ENCODE data around the gene DNAI1.
"Not testable (repeated sequence)": the region's sequence is repeated elsewhere in the genome, so short reads cannot be mapped to it uniquely, and the experiment has no call there.

The DNAI1 gene

GRCh38 chr9:34451135-34451534, 7.5 kb upstream of the DNAI1 start:
- no peak for DNase-seq (ENCODE audit: low spot score)

GRCh38 chr9:34451545-34451944, 7.1 kb upstream of the DNAI1 start:
- DNase-seq (ENCODE audit: low spot score), result no peak

- no peak for DNase-seq (ENCODE audit: low spot score)
These were observed 6.0 kb upstream of the DNAI1 start for GRCh38 chr9:34452568-34452967.

GRCh38 chr9:34454571-34455065, 4.0 kb upstream of the DNAI1 start:
- DNase-seq (ENCODE audit: low spot score), result peak; percentile 5

GRCh38 chr9:34456151-34456550, 2.5 kb upstream of the DNAI1 start:
- DNase-seq (ENCODE audit: low spot score), result no peak

- DNase-seq (ENCODE audit: low spot score), result no peak
These were observed 1.9 kb upstream of the DNAI1 start for GRCh38 chr9:34456746-34457145.

GRCh38 chr9:34457266-34458012, 1.2 kb upstream of the DNAI1 start:
- DNase-seq (ENCODE audit: low spot score), result no peak

GRCh38 chr9:34458959-34459340, 345 bp downstream of the DNAI1 start:
- no peak for DNase-seq (ENCODE audit: low spot score)

- DNase-seq (ENCODE audit: low spot score), result no peak
These were observed 751 bp downstream of the DNAI1 start for GRCh38 chr9:34459356-34459755.

- no peak for DNase-seq (ENCODE audit: low spot score)
These were observed 1.3 kb downstream of the DNAI1 start for GRCh38 chr9:34459941-34460340.

- peak; percentile 65 for DNase-seq (ENCODE audit: low spot score)
These were observed 4.7 kb downstream of the DNAI1 start for GRCh38 chr9:34463098-34463900.

GRCh38 chr9:34463901-34464232, 5.3 kb downstream of the DNAI1 start:
- no peak for DNase-seq (ENCODE audit: low spot score)

- DNase-seq (ENCODE audit: low spot score), result no peak
These were observed 6.0 kb downstream of the DNAI1 start for GRCh38 chr9:34464571-34464970.

GRCh38 chr9:34465468-34465867, 6.9 kb downstream of the DNAI1 start:
- DNase-seq (ENCODE audit: low spot score), result no peak

- no peak for DNase-seq (ENCODE audit: low spot score)
These were observed 16.5 kb downstream of the DNAI1 start for GRCh38 chr9:34475097-34475496.

GRCh38 chr9:34477541-34477940, 18.9 kb downstream of the DNAI1 start:
- no peak for DNase-seq (ENCODE audit: low spot score)

GRCh38 chr9:34479431-34479866, 20.8 kb downstream of the DNAI1 start:
- DNase-seq (ENCODE audit: low spot score), result no peak

GRCh38 chr9:34481620-34482019, 23.0 kb downstream of the DNAI1 start:
- not testable (repeated sequence) for DNase-seq (ENCODE audit: low spot score)

- not testable (repeated sequence) for DNase-seq (ENCODE audit: low spot score)
These were observed 24.1 kb downstream of the DNAI1 start for GRCh38 chr9:34482746-34483145.

- DNase-seq (ENCODE audit: low spot score), result no peak
These were observed 26.1 kb downstream of the DNAI1 start for GRCh38 chr9:34484678-34485077.

GRCh38 chr9:34485822-34486221, 27.2 kb downstream of the DNAI1 start:
- no peak for DNase-seq (ENCODE audit: low spot score)

GRCh38 chr9:34486572-34486971, 28.0 kb downstream of the DNAI1 start:
- DNase-seq (ENCODE audit: low spot score), result no peak

- DNase-seq (ENCODE audit: low spot score), result no peak
These were observed 31.8 kb downstream of the DNAI1 start for GRCh38 chr9:34490360-34490759.

Measured in LoVo (cell line).